Vagina (tissue), 2 donors: ENCODE measurements around the gene TMEM114. TPM values are rescaled to one million over a fixed set of nuclear protein-coding genes. Genes with fewer than 3 reads are reported as not detected.

Source experiments
- DNase-seq, 2 donors: peaks; one replicate each; pipeline ENCODE4 v3.0.0-alpha.2; 2017; ENCODE audit errors: extremely low spot score in 2 of 2
- H3K27ac ChIP-seq: fragments of 200-600 bp; sonication (generic); one replicate; pipeline ENCODE4 v1.5.1; 2019
- H3K27me3 ChIP-seq: fragments of 200-600 bp; sonication (generic); one replicate; pipeline ENCODE4 v1.5.1; 2019
- H3K36me3 ChIP-seq, 2 donors: fragments of 200-600 bp; sonication (generic); one replicate each; pipeline ENCODE4 v1.5.1; 2017 to 2019
- H3K4me1 ChIP-seq: fragments of 200-600 bp; sonication (generic); one replicate; pipeline ENCODE4 v1.5.1; 2019
- H3K4me3 ChIP-seq, 2 donors: fragments of 200-600 bp; sonication (generic); 1 replicate in 1 of 2; 2 replicates in 1 of 2; pipeline ENCODE4 v1.5.1; 2016 to 2019
- H3K9me3 ChIP-seq: fragments of 200-600 bp; sonication (generic); one replicate; pipeline ENCODE4 v1.5.1; 2019
- CTCF ChIP-seq, 3 experiments: fragments of 450-650 bp in 2 of 3; fragments of 200-600 bp in 1 of 3; sonication (generic) in 1 of 3; IDR thresholded peaks; one replicate each; pipeline ENCODE4 v1.5.1; 2017 to 2019; ENCODE audit warnings: antibody characterized with exemption in 3 of 3, mild to moderate bottlenecking in 2 of 3, moderate library complexity in 2 of 3
- POLR2A ChIP-seq, 2 donors: fragments of 450-650 bp; IDR thresholded peaks; one replicate each; pipeline ENCODE4 v1.6.1; 2017; ENCODE audit warnings: antibody characterized with exemption in 2 of 2, mild to moderate bottlenecking in 2 of 2, moderate library complexity in 2 of 2
- POLR2AphosphoS5 ChIP-seq, 2 donors: sonication (generic); formaldehyde crosslinking; IDR thresholded peaks; one replicate each; pipeline ENCODE4 v1.9.0; 2017; ENCODE audit warnings: antibody characterized with exemption in 2 of 2, mild to moderate bottlenecking in 2 of 2, low read depth in 1 of 2; ENCODE audit not compliant: insufficient read depth in 1 of 2
- intact Hi-C: fragments of 100-400 bp; cut with DNase I; formaldehyde crosslinking; loops from one replicate; pipeline ENCODE4 v1.15.1; 2023
- total RNA-seq: library from RNA; depleted of rRNA; stranded (reverse); fragments of >200 nt; gene quantifications from one replicate; pipeline ENCODE4 v1.2.3, GENCODE V29; 2016

Gene TMEM114
- total RNA-seq, 1 donor from 2014 or later: not detected

- no peaks in the 10 kb centered on the region for H3K36me3 ChIP-seq
- TF ChIP-seq POLR2AphosphoS5 (IDR thresholded peaks at IDR 0.05; ENCODE audit: insufficient read depth in 1 of 2, low read depth in 1 of 2) (no peak), CTCF (IDR thresholded peaks at IDR 0.05) (no peak), POLR2A (IDR thresholded peaks at IDR 0.05) (no peak)
- intact Hi-C loops: no loop called here
- DNase-seq: no peak
- H3K4me3 ChIP-seq: no peak overlapping the region
- no peaks in the 10 kb centered on the region for H3K4me1 ChIP-seq
- no peak overlapping the region for H3K27ac ChIP-seq
- H3K27me3 ChIP-seq: no peaks in the 10 kb centered on the region
- H3K9me3 ChIP-seq: no peaks in the 10 kb centered on the region
These were observed 35.4 kb downstream of the TMEM114 start for GRCh38 chr16:8554881-8555280.

GRCh38 chr16:8554022-8554421 lies 36.3 kb downstream of the TMEM114 start:
- Histone ChIP-seq H3K27ac (no peak overlapping the region), H3K27me3 (no peaks in the 10 kb centered on the region), H3K9me3 (no peaks in the 10 kb centered on the region), H3K4me3 (no peak overlapping the region), H3K4me1 (no peaks in the 10 kb centered on the region), H3K36me3 (no peaks in the 10 kb centered on the region)
- TF ChIP-seq CTCF (IDR thresholded peaks at IDR 0.05) (no peak), POLR2A (IDR thresholded peaks at IDR 0.05) (no peak), POLR2AphosphoS5 (IDR thresholded peaks at IDR 0.05; ENCODE audit: insufficient read depth in 1 of 2, low read depth in 1 of 2) (no peak)
- intact Hi-C loops: no loop called here
- no peak for DNase-seq

- Histone ChIP-seq H3K36me3 (no peaks in the 10 kb centered on the region), H3K27ac (no peak overlapping the region), H3K9me3 (no peaks in the 10 kb centered on the region), H3K4me1 (no peaks in the 10 kb centered on the region), H3K4me3 (no peak overlapping the region), H3K27me3 (no peaks in the 10 kb centered on the region)
- intact Hi-C loops: no loop called here
- DNase-seq: no peak
- TF ChIP-seq POLR2A (IDR thresholded peaks at IDR 0.05): no peak
- no peak for TF ChIP-seq CTCF (IDR thresholded peaks at IDR 0.05)
- no peak for TF ChIP-seq POLR2AphosphoS5 (IDR thresholded peaks at IDR 0.05; ENCODE audit: insufficient read depth in 1 of 2, low read depth in 1 of 2)
These were observed 37.7 kb downstream of the TMEM114 start for GRCh38 chr16:8552487-8553221.

- DNase-seq: no peak
- no peak for TF ChIP-seq POLR2AphosphoS5 (IDR thresholded peaks at IDR 0.05; ENCODE audit: insufficient read depth in 1 of 2, low read depth in 1 of 2)
- TF ChIP-seq CTCF (IDR thresholded peaks at IDR 0.05): no peak
- no peak for TF ChIP-seq POLR2A (IDR thresholded peaks at IDR 0.05)
- Histone ChIP-seq H3K4me1 (no peaks in the 10 kb centered on the region), H3K4me3 (no peak overlapping the region), H3K36me3 (no peaks in the 10 kb centered on the region), H3K27ac (no peak overlapping the region), H3K9me3 (no peaks in the 10 kb centered on the region), H3K27me3 (no peaks in the 10 kb centered on the region)
- intact Hi-C loops: no loop called here
These were observed 38.7 kb downstream of the TMEM114 start for GRCh38 chr16:8551388-8552332.
